IPS-20b (cell line): ENCODE measurements around the gene WNT11.

Experiments
- H3K27ac ChIP-seq: one replicate; pipeline ENCODE4 v1.5.1; 2013; ENCODE audit warnings: low read length
- H3K27me3 ChIP-seq: 2 replicates; pipeline ENCODE4 v1.6.1; 2013; ENCODE audit warnings: mild to moderate bottlenecking, low read length, inconsistent platforms; ENCODE audit not compliant: insufficient read depth
- H3K36me3 ChIP-seq: 2 replicates; pipeline ENCODE4 v1.6.1; 2013; ENCODE audit warnings: low read depth, mild to moderate bottlenecking, inconsistent platforms, low read length, moderate library complexity; ENCODE audit not compliant: insufficient read depth
- H3K4me1 ChIP-seq: 2 replicates; pipeline ENCODE4 v1.6.1; 2013; ENCODE audit warnings: mild to moderate bottlenecking, control low read depth, inconsistent platforms, low read length, moderate library complexity; ENCODE audit not compliant: insufficient read depth
- H3K4me3 ChIP-seq: 2 replicates; pipeline ENCODE4 v1.5.1; 2013; ENCODE audit warnings: mild to moderate bottlenecking, low read length, inconsistent platforms
- H3K9ac ChIP-seq: 2 replicates; pipeline ENCODE4 v1.6.1; 2013; ENCODE audit warnings: low read depth, mild to moderate bottlenecking, inconsistent platforms, low read length, moderate library complexity
- H3K9me3 ChIP-seq: 2 replicates; pipeline ENCODE4 v1.6.1; 2013; ENCODE audit warnings: mild to moderate bottlenecking, low read depth, low read length, inconsistent platforms; ENCODE audit not compliant: insufficient read depth

Gene WNT11

DNA sequence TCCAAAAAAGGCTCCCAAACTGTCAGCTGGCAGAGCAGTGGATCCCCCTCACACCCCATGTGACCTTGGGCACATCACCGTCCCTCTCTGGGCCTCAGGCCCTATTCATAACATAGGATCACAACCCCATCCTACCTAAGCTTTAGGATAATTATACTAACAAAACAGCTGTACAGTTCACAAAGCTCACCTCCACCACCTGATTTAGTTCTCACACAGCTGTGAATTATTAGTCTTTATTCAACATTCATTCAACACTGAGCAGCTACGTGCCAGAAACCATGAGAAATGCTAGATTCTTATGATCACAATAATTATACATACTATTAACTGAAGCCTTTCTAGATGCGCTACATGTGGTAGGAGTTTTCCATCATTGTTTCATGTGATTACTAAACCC lies 9.5 kb downstream of the WNT11 start:
- no peaks in the 10 kb centered on the region for H3K4me1 ChIP-seq
- no peak overlapping the region for H3K4me3 ChIP-seq
- no peaks in the 10 kb centered on the region for H3K9me3 ChIP-seq
- H3K9ac ChIP-seq = no peak overlapping the region
- no peak overlapping the region for H3K27ac ChIP-seq
- no peaks in the 10 kb centered on the region for H3K36me3 ChIP-seq
- 0 out of 2 replicates have a peak, but pooled peaks cover 4% of the 10 kb centered on the region for H3K27me3 ChIP-seq

DNA sequence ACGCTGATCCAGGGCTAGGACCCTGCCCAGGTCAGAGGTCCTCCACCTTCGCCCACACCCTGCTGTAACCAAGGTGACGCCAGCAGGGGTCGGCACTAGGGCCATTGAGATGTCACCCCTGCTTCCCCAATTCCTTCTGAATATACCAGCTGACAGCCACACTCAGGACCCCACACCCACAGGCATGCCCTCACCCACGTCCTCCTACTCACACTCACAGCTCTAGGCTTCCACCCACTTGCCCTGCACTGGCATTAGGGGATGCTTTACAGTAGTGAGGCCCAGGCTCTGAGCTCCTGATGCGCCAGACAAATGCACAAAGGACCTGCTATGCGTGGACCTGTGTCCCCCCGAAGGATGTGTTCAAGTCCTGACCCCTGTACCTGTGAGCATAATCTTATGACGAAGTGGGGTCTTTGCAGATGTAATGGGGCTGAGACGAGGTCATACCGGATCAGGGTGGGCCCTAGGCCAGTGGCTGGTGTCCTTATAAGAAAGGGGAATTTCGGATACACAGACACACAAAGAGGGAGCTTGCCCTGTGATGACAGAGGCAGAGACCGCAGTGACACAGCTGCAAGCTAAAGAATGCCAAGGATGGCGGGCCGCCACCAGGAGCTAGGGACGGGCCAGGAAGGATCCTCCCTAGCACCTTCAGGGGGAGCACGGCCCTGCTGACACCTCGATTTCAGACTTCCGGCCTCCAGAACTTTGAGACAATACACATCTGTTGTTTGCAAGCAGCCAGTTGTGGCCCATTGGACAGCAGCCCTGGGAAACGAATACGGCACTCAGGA lies 11.2 kb downstream of the WNT11 start:
- no peak overlapping the region for H3K27ac ChIP-seq
- H3K4me1 ChIP-seq = no peaks in the 10 kb centered on the region
- no peaks in the 10 kb centered on the region for H3K9me3 ChIP-seq
- no peak overlapping the region for H3K9ac ChIP-seq
- H3K36me3 ChIP-seq = no peaks in the 10 kb centered on the region
- H3K4me3 ChIP-seq = no peak overlapping the region
- no peaks in the 10 kb centered on the region for H3K27me3 ChIP-seq

GRCh38 chr11:76193219-76193618 lies 13.1 kb downstream of the WNT11 start:
- Histone ChIP-seq H3K36me3 (no peaks in the 10 kb centered on the region), H3K9ac (no peak overlapping the region), H3K9me3 (no peaks in the 10 kb centered on the region), H3K27me3 (no peaks in the 10 kb centered on the region), H3K4me3 (no peak overlapping the region), H3K4me1 (no peaks in the 10 kb centered on the region), H3K27ac (no peak overlapping the region)

DNA sequence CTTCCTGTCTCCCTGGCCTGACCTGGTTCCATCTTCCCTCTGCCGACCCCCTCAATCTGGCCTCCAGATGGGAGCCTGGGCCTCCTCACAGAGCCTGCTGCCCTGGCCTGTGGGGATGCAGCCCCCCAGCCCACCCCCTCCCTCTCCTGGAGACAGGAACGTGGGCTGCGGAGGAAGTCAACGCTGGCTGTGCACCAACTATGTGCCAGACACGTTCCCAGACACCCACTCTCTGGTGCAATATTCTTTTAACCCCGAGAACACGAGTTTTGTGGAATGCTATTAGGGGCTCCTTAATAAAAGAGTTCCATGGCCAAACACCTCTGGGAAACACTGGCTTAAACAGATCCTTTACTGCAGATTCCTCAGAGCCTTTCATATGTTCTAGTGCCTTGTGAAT lies 15.9 kb downstream of the WNT11 start:
- H3K9ac ChIP-seq = no peak overlapping the region
- H3K4me3 ChIP-seq = no peak overlapping the region
- H3K9me3 ChIP-seq = no peaks in the 10 kb centered on the region
- H3K27ac ChIP-seq = no peak overlapping the region
- H3K4me1 ChIP-seq = no peaks in the 10 kb centered on the region
- H3K36me3 ChIP-seq = no peaks in the 10 kb centered on the region
- H3K27me3 ChIP-seq = no peaks in the 10 kb centered on the region

DNA sequence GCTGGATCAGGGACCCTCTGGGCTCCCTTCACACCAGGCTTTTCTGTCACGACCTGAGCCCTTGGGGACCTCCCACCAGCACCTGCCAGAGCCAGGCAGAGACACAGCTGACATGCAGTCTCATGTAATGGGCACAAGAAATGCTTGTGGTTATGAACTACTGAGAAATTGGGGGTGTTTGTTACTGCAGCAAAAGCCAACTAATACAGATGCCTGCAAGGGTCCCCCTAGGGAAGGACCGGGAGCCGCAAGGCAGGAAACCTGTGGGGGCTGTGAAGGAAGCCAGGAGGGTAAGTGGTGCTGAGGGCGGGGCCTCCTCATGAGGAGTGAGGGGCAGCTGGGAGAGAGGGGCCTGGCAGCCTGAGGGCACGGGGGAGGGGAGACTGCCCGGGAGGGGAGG lies 16.6 kb downstream of the WNT11 start:
- H3K4me1 ChIP-seq = no peaks in the 10 kb centered on the region
- H3K27me3 ChIP-seq = no peaks in the 10 kb centered on the region
- no peaks in the 10 kb centered on the region for H3K36me3 ChIP-seq
- H3K9me3 ChIP-seq = no peaks in the 10 kb centered on the region
- no peak overlapping the region for H3K4me3 ChIP-seq
- H3K27ac ChIP-seq = no peak overlapping the region
- H3K9ac ChIP-seq = no peak overlapping the region

GRCh38 chr11:76188873-76189272 lies 17.4 kb downstream of the WNT11 start:
- Histone ChIP-seq H3K9ac (no peak overlapping the region), H3K9me3 (no peaks in the 10 kb centered on the region), H3K4me1 (no peaks in the 10 kb centered on the region), H3K4me3 (no peak overlapping the region), H3K27ac (no peak overlapping the region), H3K36me3 (no peaks in the 10 kb centered on the region), H3K27me3 (no peaks in the 10 kb centered on the region)

GRCh38 chr11:76186776-76187279 lies 19.5 kb downstream of the WNT11 start:
- H3K4me1 ChIP-seq = no peaks in the 10 kb centered on the region
- no peak overlapping the region for H3K9ac ChIP-seq
- no peak overlapping the region for H3K27ac ChIP-seq
- no peak overlapping the region for H3K4me3 ChIP-seq
- H3K36me3 ChIP-seq = no peaks in the 10 kb centered on the region
- H3K27me3 ChIP-seq = no peaks in the 10 kb centered on the region
- H3K9me3 ChIP-seq = no peaks in the 10 kb centered on the region

GRCh38 chr11:76185931-76186401 lies 20.3 kb downstream of the WNT11 start:
- Histone ChIP-seq H3K36me3 (no peaks in the 10 kb centered on the region), H3K9ac (no peak overlapping the region), H3K27ac (no peak overlapping the region), H3K4me3 (no peak overlapping the region), H3K4me1 (no peaks in the 10 kb centered on the region), H3K27me3 (no peaks in the 10 kb centered on the region), H3K9me3 (no peaks in the 10 kb centered on the region)

DNA sequence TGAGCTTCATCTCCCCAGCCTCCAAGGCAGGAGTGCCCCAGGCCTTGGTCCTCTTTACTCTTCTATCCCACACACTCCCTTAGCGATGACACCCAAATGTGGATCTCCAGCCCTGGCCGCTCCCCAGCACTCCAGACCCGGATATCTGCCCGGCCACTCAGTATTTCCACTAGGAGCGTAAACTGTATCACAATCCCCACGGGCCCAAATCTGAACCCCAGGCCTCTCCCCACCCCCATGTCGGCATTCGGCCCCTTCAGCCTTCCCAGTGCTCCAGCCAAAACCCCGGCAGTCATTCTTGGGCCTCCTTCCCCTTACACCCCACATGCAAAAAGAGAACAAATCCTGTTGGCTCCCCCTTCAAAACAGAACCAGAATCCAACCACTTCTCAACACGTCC lies 20.8 kb downstream of the WNT11 start:
- Histone ChIP-seq H3K27me3 (no peaks in the 10 kb centered on the region), H3K4me3 (no peak overlapping the region), H3K4me1 (no peaks in the 10 kb centered on the region), H3K36me3 (no peaks in the 10 kb centered on the region), H3K9me3 (no peaks in the 10 kb centered on the region), H3K27ac (no peak overlapping the region), H3K9ac (no peak overlapping the region)

- no peak overlapping the region for H3K27ac ChIP-seq
- no peak overlapping the region for H3K9ac ChIP-seq
- H3K9me3 ChIP-seq = no peaks in the 10 kb centered on the region
- no peaks in the 10 kb centered on the region for H3K27me3 ChIP-seq
- H3K4me3 ChIP-seq = no peak overlapping the region
- no peaks in the 10 kb centered on the region for H3K4me1 ChIP-seq
- H3K36me3 ChIP-seq = no peaks in the 10 kb centered on the region
These were observed 21.7 kb downstream of the WNT11 start for GRCh38 chr11:76184551-76184993.

- Histone ChIP-seq H3K36me3 (no peaks in the 10 kb centered on the region), H3K4me3 (no peak overlapping the region), H3K27ac (no peak overlapping the region), H3K27me3 (no peaks in the 10 kb centered on the region), H3K4me1 (no peaks in the 10 kb centered on the region), H3K9ac (no peak overlapping the region), H3K9me3 (no peaks in the 10 kb centered on the region)
These were observed 24.9 kb downstream of the WNT11 start for GRCh38 chr11:76181371-76181770.

GRCh38 chr11:76179147-76179546 lies 27.2 kb downstream of the WNT11 start:
- H3K9me3 ChIP-seq = no peaks in the 10 kb centered on the region
- H3K4me3 ChIP-seq = no peak overlapping the region
- no peak overlapping the region for H3K9ac ChIP-seq
- H3K4me1 ChIP-seq = no peaks in the 10 kb centered on the region; the same call in 1 of the 2 replicates
- no peaks in the 10 kb centered on the region for H3K36me3 ChIP-seq
- H3K27ac ChIP-seq = no peak overlapping the region
- no peaks in the 10 kb centered on the region for H3K27me3 ChIP-seq
